Endothelial cell of umbilical vein (primary cell): Measurements from ENCODE around the gene STK32C. TPM values are rescaled to one million over a fixed set of nuclear protein-coding genes. Genes with fewer than 3 reads are reported as not detected.

ENCODE experiments used
- BruUV-seq: library from RNA; stranded (reverse); fragments of 400-500 nt; replicated peaks from 2 replicates; lab custom pipeline; 2021; lab: Mats Ljungman, UMichigan
- CTCF ChIA-PET: fragments of 300-600, 350-600 bp; sonication (Branson Sonifier 250); formaldehyde crosslinking; loops from one replicate; lab custom pipeline; 2021; ENCODE audit warnings: antibody characterized with exemption, inconsistent platforms; lab: Charles Lee
- POLR2A ChIA-PET: fragments of 300-600, 350-600 bp; sonication (Branson Sonifier 250); formaldehyde crosslinking; loops from one replicate; lab custom pipeline; 2021; ENCODE audit warnings: antibody characterized with exemption, inconsistent platforms; lab: Charles Lee
- DNase-seq: peaks from one replicate; pipeline ENCODE4 v3.0.0-alpha.2; 2011; ENCODE audit warnings: low read depth, low spot score
- FAIRE-seq: peaks from 2 replicates; lab custom pipeline; 2011; peaks lifted over from hg19 to GRCh38; lab: Jason Lieb, UNC
- H2AFZ ChIP-seq: 2 replicates; pipeline ENCODE4 v1.6.0; 2012; ENCODE audit warnings: low read depth, low read length, control low read depth, inconsistent platforms
- H3K27ac ChIP-seq: 2 replicates; pipeline ENCODE4 v1.5.1; 2011; ENCODE audit warnings: low read depth, mild to moderate bottlenecking, control low read depth, low read length, moderate library complexity; ENCODE audit not compliant: insufficient read depth
- H3K27me3 ChIP-seq, 2 experiments: 2 replicates each; pipeline versions ENCODE4 v1.6.0 to v1.6.1; 2011; ENCODE audit warnings: low read length in 2 of 2, mixed read lengths in 1 of 2; ENCODE audit not compliant: control insufficient read depth in 2 of 2, insufficient read depth in 2 of 2
- H3K36me3 ChIP-seq, 2 experiments: 2 replicates in 1 of 2; 3 replicates in 1 of 2; pipeline ENCODE4 v1.5.1; 2011; ENCODE audit warnings: low read length in 2 of 2, mild to moderate bottlenecking in 1 of 2, moderate library complexity in 1 of 2; ENCODE audit not compliant: control insufficient read depth in 2 of 2, insufficient read depth in 2 of 2; ENCODE audit errors: extremely low read depth in 1 of 2
- H3K4me1 ChIP-seq: 3 replicates; pipeline ENCODE4 v1.5.1; 2011; ENCODE audit warnings: mild to moderate bottlenecking, low read length; ENCODE audit not compliant: control insufficient read depth, insufficient read depth; ENCODE audit errors: extremely low read depth
- H3K4me2 ChIP-seq: 2 replicates; pipeline ENCODE4 v1.6.1; 2011; ENCODE audit warnings: low read length, control low read depth, mixed read lengths; ENCODE audit not compliant: insufficient read depth
- H3K4me3 ChIP-seq, 3 experiments: fragments of 200-600 bp in 1 of 3; sonication (generic), shearing (Covaris generic) in 1 of 3; replicated peaks in 1 of 3; 2 replicates each; pipeline ENCODE4 v1.5.1; 2011 to 2016; ENCODE audit warnings: control low read depth in 3 of 3, low read length in 3 of 3, mild to moderate bottlenecking in 2 of 3, inconsistent platforms in 1 of 3, low read depth in 1 of 3, moderate library complexity in 1 of 3; ENCODE audit not compliant: insufficient read depth in 1 of 3
- H3K79me2 ChIP-seq: 2 replicates; pipeline ENCODE4 v1.6.0; 2012; ENCODE audit warnings: low read length, inconsistent platforms; ENCODE audit not compliant: control insufficient read depth, insufficient read depth
- H3K9ac ChIP-seq: replicated peaks from 2 replicates; pipeline ENCODE3; 2011; ENCODE audit warnings: low read length, control low read depth; ENCODE audit not compliant: insufficient read depth; ENCODE audit errors: extremely low read depth
- H3K9me1 ChIP-seq: replicated peaks from 3 replicates; pipeline ENCODE4 v1.6.0; 2011; ENCODE audit warnings: mild to moderate bottlenecking, low read length; ENCODE audit not compliant: control insufficient read depth, insufficient read depth; ENCODE audit errors: extremely low read depth
- H3K9me3 ChIP-seq: replicated peaks from 2 replicates; pipeline ENCODE4 v1.5.1; 2012; ENCODE audit warnings: low read length, inconsistent platforms; ENCODE audit not compliant: control insufficient read depth, insufficient read depth
- H4K20me1 ChIP-seq: replicated peaks from 2 replicates; pipeline ENCODE3; 2011; ENCODE audit warnings: mild to moderate bottlenecking, low read length; ENCODE audit not compliant: control insufficient read depth, insufficient read depth; ENCODE audit errors: extremely low read depth
- CTCF ChIP-seq, 2 donors: IDR thresholded peaks; 1 replicate in 1 of 2; 2 replicates in 1 of 2; pipeline ENCODE4 v1.5.1; 2011; ENCODE audit warnings: low read length in 2 of 2, mild to moderate bottlenecking in 2 of 2, moderate library complexity in 2 of 2, control low read depth in 1 of 2, inconsistent platforms in 1 of 2, low read depth in 1 of 2; ENCODE audit not compliant: insufficient read depth in 1 of 2; ENCODE audit errors: extremely low read depth in 1 of 2
- EZH2 ChIP-seq: IDR thresholded peaks from 2 replicates; pipeline ENCODE4 v1.6.1; 2012; ENCODE audit warnings: borderline replicate concordance, low read depth, mild to moderate bottlenecking, moderate library complexity, low read length, inconsistent platforms; ENCODE audit not compliant: severe bottlenecking
- FOS ChIP-seq: IDR thresholded peaks from 2 replicates; pipeline ENCODE4 v1.6.1; 2011; ENCODE audit warnings: mild to moderate bottlenecking, low read length, moderate library complexity, borderline replicate concordance; ENCODE audit not compliant: insufficient read depth
- GATA2 ChIP-seq: IDR thresholded peaks from 2 replicates; pipeline ENCODE4 v1.7.0; 2011; ENCODE audit warnings: low read depth, mild to moderate bottlenecking, moderate library complexity, mixed read lengths, low read length; ENCODE audit not compliant: insufficient read length, insufficient read depth
- JUN ChIP-seq: IDR thresholded peaks from 2 replicates; pipeline ENCODE4 v1.6.1; 2011; ENCODE audit warnings: borderline replicate concordance, low read depth; ENCODE audit not compliant: insufficient read length, insufficient read depth
- MYC ChIP-seq: IDR thresholded peaks from one replicate; pipeline ENCODE4 v1.6.1; 2011; ENCODE audit warnings: mild to moderate bottlenecking, low read depth, low read length
- POLR2A ChIP-seq: IDR thresholded peaks from 2 replicates; pipeline ENCODE4 v1.6.1; 2012; ENCODE audit warnings: low read depth, mild to moderate bottlenecking, control low read depth, low read length
- POLR2AphosphoS5 ChIP-seq: IDR thresholded peaks from 2 replicates; pipeline ENCODE4 v1.6.1; 2012; ENCODE audit warnings: low read depth, mild to moderate bottlenecking, control low read depth, low read length, moderate library complexity; ENCODE audit not compliant: insufficient read depth
- dilution Hi-C: fragments of 300-500 bp; cut with MboI; formaldehyde crosslinking; loops from one replicate; pipeline ENCODE4 v1.15.0; 2019; ENCODE audit warnings: low sequenced_read_pairs; ENCODE audit not compliant: extremely low pct_ligation_motif_present
- intact Hi-C: fragments of 100-400 bp; cut with micrococcal nuclease; formaldehyde crosslinking; loops from one replicate; pipeline ENCODE4 v1.10.0; 2022
- polyA plus RNA-seq, 4 experiments: library from polyadenylated mRNA; depleted of rRNA in 3 of 4; stranded (reverse) in 3 of 4; unstranded in 1 of 4; fragments of >200 nt; gene quantifications; 2 replicates each; pipeline versions ENCODE4 v1.2.1 to v1.2.3, GENCODE V29; 2011 to 2012; ENCODE audit warnings: missing spikeins in 1 of 4
- total RNA-seq: library from RNA; stranded (reverse); gene quantifications from 2 replicates; pipeline ENCODE4 v1.2.3, GENCODE V29; 2021
- TF ChIP-seq, protein P1 (sequence below): IDR thresholded peaks from 2 replicates; pipeline ENCODE4 v1.6.1; 2011; ENCODE audit not compliant: insufficient read depth, insufficient read length

The STK32C gene
- total and polyA plus RNA-seq, 2 donors (not counting 3 experiments of a cell fraction or from before 2014, with no cell fraction given): 5.4 to 14.1 TPM

GRCh38 chr10:132314336-132314735 is 6.6 kb upstream of the STK32C start:
- DNase-seq (no peak), FAIRE-seq (no peak)
- no peak overlapping the region for H3K4me2 ChIP-seq
- intact Hi-C loops: no loop called here
- TF ChIP-seq, protein P1, sequence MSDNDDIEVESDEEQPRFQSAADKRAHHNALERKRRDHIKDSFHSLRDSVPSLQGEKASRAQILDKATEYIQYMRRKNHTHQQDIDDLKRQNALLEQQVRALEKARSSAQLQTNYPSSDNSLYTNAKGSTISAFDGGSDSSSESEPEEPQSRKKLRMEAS: no peak
- TF ChIP-seq CTCF (IDR thresholded peaks at IDR 0.05; ENCODE audit: extremely low read depth in 1 of 2, insufficient read depth in 1 of 2, low read depth in 1 of 2, low read length in 2 of 2) (no peak), EZH2 (no peak), MYC (no peak)
- POLR2A ChIA-PET: no interaction called here
- BruUV-seq: no TSS peak
- peaks cover 4 to 5% of the 10 kb centered on the region in 2 experiments for H3K27me3 ChIP-seq
- H3K9me1 ChIP-seq: no peaks in the 10 kb centered on the region
- no peaks in the 10 kb centered on the region for H3K79me2 ChIP-seq
- no peak overlapping the region for H2AFZ ChIP-seq
- H3K4me3 ChIP-seq: no peak overlapping the region
- CTCF ChIA-PET: no interaction called here
- H3K9ac ChIP-seq: no peak overlapping the region
- H3K9me3 ChIP-seq: no peaks in the 10 kb centered on the region
- H4K20me1 ChIP-seq: no peaks in the 10 kb centered on the region
- no peaks in the 10 kb centered on the region for H3K36me3 ChIP-seq
- no peak overlapping the region for H3K27ac ChIP-seq
- no peaks in the 10 kb centered on the region for H3K4me1 ChIP-seq
- dilution Hi-C loops: no loop called here

GRCh38 chr10:132313865-132314264 is 6.1 kb upstream of the STK32C start:
- dilution Hi-C loops: no loop called here
- no peaks in the 10 kb centered on the region for H3K9me3 ChIP-seq

More at GRCh38 chr10:132313865-132314264, 6.1 kb upstream of the STK32C start:
- POLR2A ChIA-PET: no interaction called here
- Histone ChIP-seq H3K36me3 (no peaks in the 10 kb centered on the region), H2AFZ (no peak overlapping the region), H3K4me3 (no peak overlapping the region), H3K79me2 (no peaks in the 10 kb centered on the region), H3K4me1 (no peaks in the 10 kb centered on the region), H4K20me1 (no peaks in the 10 kb centered on the region), H3K9ac (no peak overlapping the region), H3K27ac (no peak overlapping the region), H3K9me1 (no peaks in the 10 kb centered on the region), H3K27me3 (peaks cover 4 to 5% of the 10 kb centered on the region in 2 experiments), H3K4me2 (no peak overlapping the region)
- CTCF ChIA-PET: no interaction called here
- no peak for FAIRE-seq
- no peak for DNase-seq
- intact Hi-C loops: no loop called here
- TF ChIP-seq POLR2A (no peak), JUN (no peak), EZH2 (no peak), MYC (no peak), POLR2AphosphoS5 (no peak), FOS (no peak), CTCF (IDR thresholded peaks at IDR 0.05; ENCODE audit: extremely low read depth in 1 of 2, insufficient read depth in 1 of 2, low read depth in 1 of 2, low read length in 2 of 2) (no peak), GATA2 (no peak)
- TF ChIP-seq, protein P1: no peak
- no TSS peak for BruUV-seq
